Endothelial cell of umbilical vein (primary cell): ENCODE data around the gene XPO6.

Source experiments
- EZH2 ChIP-seq: IDR thresholded peaks from 2 replicates; pipeline ENCODE4 v1.6.1; 2012; ENCODE audit warnings: borderline replicate concordance, low read depth, mild to moderate bottlenecking, moderate library complexity, low read length, inconsistent platforms; ENCODE audit not compliant: severe bottlenecking
- MAX ChIP-seq: IDR thresholded peaks from 2 replicates; pipeline ENCODE4 v1.6.1; 2011; ENCODE audit not compliant: insufficient read depth, insufficient read length
- POLR2A ChIP-seq: IDR thresholded peaks from 2 replicates; pipeline ENCODE4 v1.6.1; 2012; ENCODE audit warnings: low read depth, mild to moderate bottlenecking, control low read depth, low read length
- POLR2AphosphoS5 ChIP-seq: IDR thresholded peaks from 2 replicates; pipeline ENCODE4 v1.6.1; 2012; ENCODE audit warnings: low read depth, mild to moderate bottlenecking, control low read depth, low read length, moderate library complexity; ENCODE audit not compliant: insufficient read depth
- TF ChIP-seq, protein P1 (sequence below), 2 donors: IDR thresholded peaks; 1 replicate in 1 of 2; 2 replicates in 1 of 2; pipeline ENCODE4 v1.5.1; 2011; ENCODE audit warnings: low read length in 2 of 2, mild to moderate bottlenecking in 2 of 2, moderate library complexity in 2 of 2, control low read depth in 1 of 2, inconsistent platforms in 1 of 2, low read depth in 1 of 2; ENCODE audit not compliant: insufficient read depth in 1 of 2; ENCODE audit errors: extremely low read depth in 1 of 2

DNA sequence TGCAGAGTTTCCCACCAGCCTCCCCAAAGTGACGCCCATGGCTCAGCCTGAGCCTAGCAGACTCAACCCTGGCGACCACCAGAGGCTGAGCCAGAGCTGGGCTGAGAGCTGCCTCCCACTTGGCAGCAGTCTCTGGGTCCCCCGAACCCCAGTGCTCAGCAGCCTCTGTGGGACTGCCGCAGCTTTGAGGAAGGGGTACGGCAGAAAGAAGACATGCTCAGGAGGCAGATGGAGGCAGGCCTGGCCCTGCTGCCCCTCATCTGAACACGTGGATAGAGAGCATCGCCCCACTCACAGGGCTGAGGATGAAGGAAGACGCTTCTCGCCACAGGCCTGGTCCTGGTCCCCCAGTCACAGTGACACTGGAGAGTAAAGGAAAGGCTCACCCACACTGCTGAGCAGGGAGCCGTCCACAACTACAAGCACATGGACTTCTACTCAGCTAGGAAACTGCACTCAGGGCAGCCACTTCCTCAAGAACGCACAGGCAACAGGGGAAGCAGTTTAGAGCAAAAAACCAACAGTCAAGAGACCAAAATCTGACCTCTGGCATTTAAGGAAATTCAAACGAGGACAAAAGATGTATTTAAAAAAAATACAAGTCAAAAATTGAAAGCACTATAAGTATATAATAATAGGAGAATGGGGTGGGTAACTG lies 103.0 kb downstream of the XPO6 start:
- TF ChIP-seq EZH2, result no peak
- TF ChIP-seq, protein P1, sequence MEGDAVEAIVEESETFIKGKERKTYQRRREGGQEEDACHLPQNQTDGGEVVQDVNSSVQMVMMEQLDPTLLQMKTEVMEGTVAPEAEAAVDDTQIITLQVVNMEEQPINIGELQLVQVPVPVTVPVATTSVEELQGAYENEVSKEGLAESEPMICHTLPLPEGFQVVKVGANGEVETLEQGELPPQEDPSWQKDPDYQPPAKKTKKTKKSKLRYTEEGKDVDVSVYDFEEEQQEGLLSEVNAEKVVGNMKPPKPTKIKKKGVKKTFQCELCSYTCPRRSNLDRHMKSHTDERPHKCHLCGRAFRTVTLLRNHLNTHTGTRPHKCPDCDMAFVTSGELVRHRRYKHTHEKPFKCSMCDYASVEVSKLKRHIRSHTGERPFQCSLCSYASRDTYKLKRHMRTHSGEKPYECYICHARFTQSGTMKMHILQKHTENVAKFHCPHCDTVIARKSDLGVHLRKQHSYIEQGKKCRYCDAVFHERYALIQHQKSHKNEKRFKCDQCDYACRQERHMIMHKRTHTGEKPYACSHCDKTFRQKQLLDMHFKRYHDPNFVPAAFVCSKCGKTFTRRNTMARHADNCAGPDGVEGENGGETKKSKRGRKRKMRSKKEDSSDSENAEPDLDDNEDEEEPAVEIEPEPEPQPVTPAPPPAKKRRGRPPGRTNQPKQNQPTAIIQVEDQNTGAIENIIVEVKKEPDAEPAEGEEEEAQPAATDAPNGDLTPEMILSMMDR (IDR thresholded peaks at IDR 0.05; ENCODE audit: extremely low read depth in 1 of 2, insufficient read depth in 1 of 2, low read depth in 1 of 2, low read length in 2 of 2), result no peak
- TF ChIP-seq MAX, result no peak
- no peak for TF ChIP-seq POLR2AphosphoS5
- no peak for TF ChIP-seq POLR2A
